Activated CD8-positive, alpha-beta memory T cell treated with anti-CD3 and anti-CD28 coated beads for 36 hours (primary cell): ENCODE results near the gene S100A16. TPM values are rescaled to one million over a fixed set of nuclear protein-coding genes. Genes with fewer than 3 reads are reported as not detected.

Source experiments
- CTCF ChIA-PET: fragments of 350-600 bp; sonication (Branson Sonifier 250); formaldehyde crosslinking; loops from one replicate; lab custom pipeline; 2021; ENCODE audit warnings: antibody characterized with exemption; lab: Charles Lee
- POLR2A ChIA-PET: fragments of 350-600 bp; sonication (Branson Sonifier 250); formaldehyde crosslinking; loops from one replicate; lab custom pipeline; 2021; ENCODE audit warnings: antibody characterized with exemption; lab: Charles Lee
- total RNA-seq, 2 experiments: library from RNA; stranded (reverse); gene quantifications; one replicate each; pipeline ENCODE4 v1.2.3, GENCODE V29; 2021

S100A16 gene
- total RNA-seq, 2 experiments from 2014 or later = not detected

DNA sequence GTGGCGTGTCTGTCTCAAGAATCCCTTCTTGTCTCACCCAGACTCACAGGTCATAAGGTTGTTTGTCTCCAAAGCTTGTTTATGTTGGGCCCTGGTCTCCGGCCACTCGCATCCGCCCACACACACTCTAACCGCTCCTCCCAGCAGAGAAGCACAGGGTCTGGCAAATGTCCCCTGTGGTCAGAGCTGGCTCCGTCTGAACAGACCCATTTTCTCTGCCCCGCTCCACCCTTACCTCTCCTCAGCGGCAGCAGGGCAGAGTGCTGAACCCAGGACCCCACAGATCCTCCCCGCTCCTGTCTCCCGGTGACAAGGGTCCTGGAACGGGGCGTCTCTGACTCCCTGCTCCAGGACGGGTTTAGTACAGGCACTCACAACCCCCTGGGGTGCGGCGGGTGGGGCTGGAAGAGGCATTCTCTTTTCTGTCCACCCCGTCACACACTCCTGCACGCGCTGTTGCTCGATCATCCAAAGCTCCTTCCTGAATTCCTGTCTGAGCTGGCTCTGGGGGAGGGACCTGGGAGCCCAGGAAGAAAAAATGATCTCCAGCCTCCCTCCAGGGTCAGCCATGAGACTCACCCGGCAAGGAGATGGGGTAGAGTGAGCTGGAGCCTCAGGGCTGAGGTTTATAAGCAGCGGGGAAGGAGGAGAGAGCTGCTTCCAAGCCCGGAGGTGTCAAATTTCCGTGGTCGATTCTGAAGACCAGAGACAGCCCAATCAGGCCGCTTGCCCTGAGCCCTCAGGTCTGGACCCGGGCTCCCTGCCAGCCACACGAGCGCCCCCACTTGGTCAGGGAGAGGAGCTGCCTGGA lies 14.2 kb upstream of the S100A16 start, which contains the start of gene S100A13:
Gene S100A13 (minus strand): TSS at position 602 of the 811 bp plus-strand sequence. CDS start 1,033 bp downstream, outside the sequence.
- CTCF ChIA-PET = interaction anchor here (0.9 to 1.3 kb wide), 3 partner anchors 8 to 117 kb away, joined by 3 to 4 read pairs (median 3); no protein-coding TSS in a partner anchor
- POLR2A ChIA-PET = no interaction called here

DNA sequence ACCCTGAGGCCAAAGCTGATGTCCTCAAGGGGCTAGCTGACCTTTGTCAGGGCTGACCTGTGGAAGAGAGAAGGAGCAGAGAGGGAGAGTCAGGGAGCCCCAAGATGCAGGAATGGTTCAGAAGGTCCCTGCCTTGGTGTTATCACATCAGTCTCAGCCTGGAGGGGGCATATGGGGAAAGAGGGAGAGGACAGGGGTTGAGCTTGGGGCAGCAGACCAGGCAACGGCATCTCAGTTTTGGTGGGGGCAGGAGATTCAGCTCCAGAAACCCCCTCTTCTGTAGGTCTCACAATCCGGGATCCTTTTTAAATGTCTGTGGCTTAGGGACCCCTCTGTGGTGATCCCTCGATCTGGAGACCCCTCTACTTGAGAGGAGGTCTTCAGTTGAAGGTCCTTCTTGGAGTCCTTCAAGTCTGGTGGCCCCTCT lies 13.6 kb upstream of the S100A16 start:
- ChIA-PET POLR2A (no interaction called here), CTCF (interaction anchor here (0.9 to 1.3 kb wide), 2 partner anchors 8 to 9 kb away, joined by 3 to 4 read pairs; no protein-coding TSS in a partner anchor)

DNA sequence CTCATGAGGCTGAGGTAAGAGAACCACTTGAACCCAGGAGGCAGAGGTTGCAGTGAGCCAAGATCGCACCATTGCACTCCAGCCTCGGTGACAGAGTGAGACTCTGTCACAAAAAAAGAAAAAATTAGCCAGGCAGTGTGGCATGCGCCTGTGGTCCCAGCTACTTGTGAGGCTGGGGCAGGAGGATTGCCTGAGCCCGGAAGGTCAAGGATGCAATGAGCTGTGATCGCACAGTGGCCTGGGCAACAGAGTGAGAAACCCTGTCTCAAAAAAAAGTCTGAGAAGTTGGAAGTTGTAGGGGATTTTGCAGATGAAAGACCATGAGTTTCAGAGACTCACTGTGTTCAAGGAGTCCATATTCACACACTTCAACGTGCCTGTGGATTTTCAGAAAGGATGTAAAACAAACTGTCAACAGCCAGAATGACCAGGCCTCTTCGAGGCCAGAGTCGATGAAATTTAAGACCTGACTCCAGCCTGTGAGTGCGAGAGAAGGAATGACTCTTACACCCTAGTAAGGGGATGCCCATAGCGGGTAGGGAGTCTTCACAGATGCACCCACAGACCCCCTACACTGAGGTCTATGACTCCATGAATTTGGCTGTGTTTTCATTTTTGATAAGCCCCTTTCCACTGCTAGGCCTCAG lies 12.2 kb upstream of the S100A16 start:
- CTCF ChIA-PET = no interaction called here
- POLR2A ChIA-PET = no interaction called here

DNA sequence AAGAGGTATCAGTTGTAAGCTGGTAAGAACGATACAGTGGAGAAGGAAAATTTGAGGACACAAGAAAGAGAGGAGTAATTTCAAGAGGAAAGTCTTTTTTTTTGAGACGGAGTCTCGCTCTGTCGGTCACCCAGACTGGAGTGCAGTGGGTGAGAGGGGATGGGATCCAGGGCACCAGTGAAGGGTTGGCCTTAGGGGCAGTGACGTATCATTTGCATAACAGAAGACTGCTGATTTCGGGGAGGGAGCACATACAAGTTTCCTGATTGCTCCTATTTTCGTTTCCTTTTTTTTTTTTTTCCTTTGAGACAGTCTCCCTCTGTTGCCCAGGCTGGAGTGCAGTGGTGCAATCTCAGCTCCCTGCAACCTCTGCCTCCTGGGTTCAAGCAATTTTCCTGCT lies 10.2 kb upstream of the S100A16 start:
- POLR2A ChIA-PET = no interaction called here
- CTCF ChIA-PET = interaction anchor here (1.0 to 1.6 kb wide), 2 partner anchors 11 to 112 kb away, joined by 4 read pairs; partner anchors contain the start of gene CHTOP

DNA sequence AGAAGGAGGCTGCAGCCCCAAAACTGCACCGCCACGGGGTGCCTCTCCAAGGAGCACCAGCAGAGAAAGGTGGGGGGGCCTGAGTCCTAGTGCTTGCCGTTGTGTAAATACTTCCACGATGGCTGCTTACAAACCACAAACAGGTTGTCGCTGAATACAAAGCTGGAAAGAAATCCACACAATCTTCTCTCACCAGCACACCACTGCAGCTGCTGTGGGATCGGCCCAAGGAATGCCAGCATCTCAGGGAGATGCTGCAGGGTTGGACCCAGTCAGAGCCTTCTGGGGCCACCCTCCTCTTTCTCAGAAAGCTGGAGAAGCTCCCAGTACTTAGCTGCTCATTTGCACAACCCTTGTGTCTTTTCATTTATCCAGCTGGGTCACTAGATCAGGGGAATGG lies 6.2 kb upstream of the S100A16 start:
- ChIA-PET CTCF (interaction anchor here (1.1 to 1.8 kb wide), 2 partner anchors 8 to 47 kb away, joined by 3 to 4 read pairs; partner anchors contain the start of gene S100A13), POLR2A (no interaction called here)

DNA sequence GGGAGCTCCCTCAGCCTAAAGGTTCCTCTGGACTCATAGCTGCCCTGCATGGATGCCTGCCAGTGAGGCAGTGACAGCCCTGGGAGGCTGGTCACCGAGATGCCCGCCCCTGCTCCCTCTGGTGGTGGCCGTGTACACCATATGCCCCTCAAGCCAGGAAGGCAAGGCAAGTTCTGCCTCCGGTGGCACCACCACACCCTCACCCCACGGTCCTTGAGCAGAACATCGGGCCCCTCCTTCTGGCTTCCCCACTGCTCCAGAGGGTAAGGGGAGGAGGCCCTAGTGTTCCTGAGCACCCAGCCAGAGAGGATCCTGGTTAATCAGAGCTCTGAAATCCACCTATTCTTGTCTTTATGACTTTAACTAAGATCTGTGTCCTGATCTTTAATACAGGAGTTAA lies 4.7 kb upstream of the S100A16 start:
- POLR2A ChIA-PET = no interaction called here

DNA sequence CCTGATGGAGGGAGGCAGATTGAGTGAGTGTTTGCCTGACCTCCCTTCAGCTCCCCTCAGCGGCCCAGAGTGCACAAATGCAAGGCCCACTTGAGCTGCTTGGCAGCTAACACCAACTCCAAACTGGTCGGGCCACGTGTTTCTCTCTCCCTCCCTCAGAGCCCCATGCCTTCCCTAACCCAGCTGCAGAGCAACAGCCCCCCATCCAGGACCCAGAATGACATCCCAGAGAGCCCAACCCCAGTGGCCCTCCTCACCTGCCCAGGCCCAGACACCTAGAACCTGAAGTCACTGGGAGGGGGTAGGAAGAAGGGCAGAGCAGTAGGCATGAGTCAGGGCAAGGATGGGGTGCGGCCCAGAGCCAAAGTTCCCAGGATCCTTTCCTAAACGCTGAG lies 4.0 kb upstream of the S100A16 start:
- POLR2A ChIA-PET = no interaction called here
- CTCF ChIA-PET = no interaction called here

More for the DNA sequence above, 4.7 kb upstream of the S100A16 start:
- CTCF ChIA-PET = interaction anchor here (1.8 kb wide), 1 partner anchor 10 kb away, joined by 4 read pairs; the partner anchor contains the start of gene S100A13

DNA sequence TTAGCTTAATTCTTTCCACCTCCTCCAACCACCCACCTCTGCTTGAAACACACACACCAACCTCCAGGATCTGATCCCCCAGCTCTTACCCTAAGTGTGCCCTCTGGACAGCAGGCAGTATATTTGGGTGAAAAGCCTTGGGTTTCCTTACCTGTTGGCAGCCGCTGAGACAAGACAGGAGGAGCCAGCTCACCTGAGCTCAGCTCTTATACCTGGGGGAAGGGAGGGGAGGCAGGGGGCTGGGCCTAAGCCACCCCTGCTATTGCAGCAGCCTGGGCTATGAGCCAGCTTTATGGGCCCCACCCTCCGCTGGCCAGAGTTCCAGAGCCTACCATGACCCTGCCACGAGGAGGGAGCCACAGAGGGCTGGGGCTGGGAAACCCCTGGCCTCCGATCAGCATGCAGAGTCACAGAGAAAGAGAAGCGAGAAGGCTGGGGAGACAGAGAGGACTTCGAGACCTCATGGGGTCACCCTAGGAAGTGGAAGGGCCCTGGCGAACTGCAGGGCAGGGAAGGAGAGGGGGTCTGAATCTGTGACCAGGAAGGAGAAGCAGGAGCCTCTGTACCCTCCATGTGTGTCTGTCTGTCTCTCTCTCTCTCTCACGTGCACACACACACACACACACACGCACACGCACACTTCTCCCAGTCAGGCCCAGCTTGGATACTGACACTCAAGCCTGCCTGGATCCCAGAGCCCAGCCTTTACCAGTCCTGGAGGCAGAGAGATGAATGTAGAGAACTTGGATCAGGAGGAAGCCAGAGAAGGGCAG lies 3.4 kb upstream of the S100A16 start, which contains the start of gene S100A14:
Gene S100A14 (minus strand): TSS at position 182 of the 773 bp plus-strand sequence. CDS start 467 bp downstream, outside the sequence.
- CTCF ChIA-PET = no interaction called here

DNA sequence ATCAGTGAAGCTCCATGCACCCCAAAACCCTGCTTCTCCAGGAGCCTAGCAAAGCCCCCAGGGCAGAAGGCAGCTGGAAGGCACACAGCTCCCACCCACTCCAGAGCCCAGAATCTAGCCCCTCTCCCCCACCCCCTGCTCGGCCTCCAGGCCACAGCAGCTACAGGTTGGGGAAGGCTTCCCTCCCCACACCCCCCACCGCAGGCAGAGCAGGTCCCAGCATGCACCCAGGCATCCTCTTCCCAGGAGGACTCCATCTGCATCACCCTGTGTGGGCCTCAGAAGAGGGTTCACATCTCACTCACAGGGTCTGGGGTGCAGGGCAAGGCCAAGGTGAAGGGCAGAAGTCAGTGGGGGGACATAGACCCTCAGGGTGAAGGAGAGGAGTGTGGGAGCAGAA lies 2.5 kb upstream of the S100A16 start:
- CTCF ChIA-PET = no interaction called here
- POLR2A ChIA-PET = interaction anchor here (1.2 kb wide), 1 partner anchor 18 kb away, joined by 3 read pairs; the partner anchor contains the start of gene CHTOP

More for the DNA sequence above, 3.4 kb upstream of the S100A16 start, which contains the start of gene S100A14:
- POLR2A ChIA-PET = interaction anchor here (1.2 kb wide), 1 partner anchor 17 kb away, joined by 3 read pairs; the partner anchor contains the start of gene CHTOP

DNA sequence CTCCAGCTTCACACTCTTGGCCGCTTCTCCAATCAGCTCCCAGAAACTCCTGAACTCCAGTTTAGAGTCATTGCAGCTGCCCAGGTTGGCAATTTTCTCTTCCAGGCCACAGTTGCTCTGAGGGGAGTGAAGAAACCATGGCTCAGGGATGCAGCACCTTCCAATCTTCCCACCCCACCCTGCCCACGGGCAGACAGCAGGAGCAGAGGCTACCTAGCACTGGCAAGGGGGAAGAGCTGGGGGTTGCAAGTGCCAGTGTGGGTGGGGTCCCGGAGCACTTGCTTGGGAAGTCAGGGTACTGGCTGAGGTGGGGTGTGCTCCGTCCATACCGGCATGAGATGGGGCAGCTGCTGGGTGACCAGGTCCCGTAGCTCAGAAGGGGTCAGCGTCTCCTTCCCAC lies 2.0 kb upstream of the S100A16 start:
- POLR2A ChIA-PET = no interaction called here
- CTCF ChIA-PET = no interaction called here

DNA sequence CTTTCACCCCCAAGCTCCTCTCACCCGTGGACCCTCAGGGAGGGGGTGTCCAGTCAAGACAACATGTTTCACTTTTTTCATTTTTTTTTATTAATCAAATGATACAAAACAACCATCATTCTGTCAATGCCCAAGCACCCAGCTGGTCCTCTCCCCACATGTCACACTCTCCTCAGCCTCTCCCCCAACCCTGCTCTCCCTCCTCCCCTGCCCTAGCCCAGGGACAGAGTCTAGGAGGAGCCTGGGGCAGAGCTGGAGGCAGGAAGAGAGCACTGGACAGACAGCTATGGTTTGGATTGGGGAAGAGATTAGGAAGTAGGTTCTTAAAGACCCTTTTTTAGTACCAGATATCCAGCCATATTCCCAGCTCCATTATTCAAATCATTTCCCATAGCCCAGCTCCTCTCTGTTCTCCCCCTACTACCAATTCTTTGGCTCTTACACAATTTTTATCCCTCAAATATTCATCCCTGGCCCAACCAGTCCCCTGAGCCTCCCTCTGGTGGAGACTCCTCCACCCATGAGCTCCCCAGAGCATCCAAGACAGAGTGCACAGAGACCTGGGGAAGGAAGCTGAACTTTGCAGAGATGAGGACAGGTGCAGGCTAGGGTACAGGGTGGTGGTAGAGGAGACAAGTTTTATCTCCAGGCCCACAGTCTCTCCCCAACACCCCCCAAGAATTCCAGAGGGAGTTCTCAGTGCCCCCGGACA lies 1.4 kb upstream of the S100A16 start:
- ChIA-PET CTCF (no interaction called here), POLR2A (no interaction called here)

DNA sequence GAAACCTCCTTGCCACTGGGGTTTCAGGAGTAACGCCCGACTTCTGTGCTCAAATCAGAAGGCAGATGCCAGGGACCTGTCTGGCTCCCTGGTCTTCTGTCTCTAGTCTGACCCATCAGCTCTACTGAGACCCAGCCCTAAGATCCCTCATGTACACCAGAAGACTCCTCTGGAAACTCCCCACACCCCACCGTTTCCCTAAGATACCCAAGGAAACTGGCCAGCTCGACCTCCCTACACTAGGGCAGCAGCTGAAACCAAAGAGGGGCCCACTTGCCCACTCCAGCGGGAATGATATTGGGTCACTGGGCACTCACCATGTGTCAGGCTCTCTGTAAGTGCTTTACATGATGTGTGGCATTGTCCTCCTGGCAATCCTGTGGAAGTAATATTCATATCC lies 469 bp upstream of the S100A16 start:
- ChIA-PET POLR2A (no interaction called here), CTCF (no interaction called here)

DNA sequence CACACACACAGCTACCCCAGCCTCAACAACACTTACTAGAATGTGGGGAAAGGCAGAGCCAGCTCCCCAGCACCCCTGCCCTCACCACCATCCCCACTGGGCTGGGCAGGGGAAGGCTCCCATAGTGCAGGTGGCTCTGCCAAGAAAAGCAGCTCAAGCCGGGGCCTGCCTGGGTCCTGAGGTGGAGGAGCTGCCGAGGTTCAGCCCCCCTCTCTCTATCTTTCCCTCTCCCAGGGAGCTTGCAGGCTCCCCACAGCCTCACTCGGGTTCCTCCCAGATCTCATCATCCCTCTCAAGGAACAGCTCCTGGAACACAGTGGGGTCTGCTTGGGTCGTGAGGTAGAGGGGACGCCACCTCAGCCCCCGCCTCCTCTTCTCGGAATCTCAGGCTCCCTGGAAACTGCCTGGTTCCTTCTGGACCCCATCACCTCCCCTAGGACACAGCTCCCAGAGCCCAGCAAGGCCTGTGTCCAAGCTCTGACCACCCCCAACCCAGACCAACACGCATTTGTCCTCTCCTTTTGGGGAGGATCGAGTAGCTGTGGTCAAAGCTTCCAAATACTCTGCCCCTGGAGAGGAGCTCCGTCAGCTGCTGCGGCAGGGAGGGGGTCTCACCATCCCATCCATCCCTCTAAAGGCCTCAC lies 704 bp downstream of the S100A16 start:
- CTCF ChIA-PET = interaction anchor here (1.3 kb wide), 1 partner anchor 10 kb away, joined by 4 read pairs; no protein-coding TSS in a partner anchor
- POLR2A ChIA-PET = no interaction called here

DNA sequence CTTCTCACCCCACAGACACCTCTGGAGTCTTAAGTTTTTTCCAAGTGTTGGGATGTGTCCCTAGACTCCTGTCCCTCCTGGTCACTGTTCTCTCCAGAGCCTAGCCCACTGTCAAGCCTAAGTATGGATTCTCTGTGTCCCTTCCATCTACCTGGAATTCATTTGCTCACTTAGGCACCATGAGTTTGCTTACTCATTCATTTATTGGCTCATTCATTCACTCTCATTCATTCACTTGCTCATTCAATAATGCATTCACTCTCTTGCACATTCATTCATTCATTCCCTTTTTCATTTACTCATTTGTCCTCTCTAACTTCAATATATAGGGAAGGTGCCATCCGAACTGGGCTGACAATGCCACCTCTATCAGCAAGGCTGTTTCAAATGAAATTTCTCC lies 1.6 kb downstream of the S100A16 start:
- ChIA-PET CTCF (interaction anchor here (1.3 kb wide), 1 partner anchor 11 kb away, joined by 4 read pairs; no protein-coding TSS in a partner anchor), POLR2A (no interaction called here)

DNA sequence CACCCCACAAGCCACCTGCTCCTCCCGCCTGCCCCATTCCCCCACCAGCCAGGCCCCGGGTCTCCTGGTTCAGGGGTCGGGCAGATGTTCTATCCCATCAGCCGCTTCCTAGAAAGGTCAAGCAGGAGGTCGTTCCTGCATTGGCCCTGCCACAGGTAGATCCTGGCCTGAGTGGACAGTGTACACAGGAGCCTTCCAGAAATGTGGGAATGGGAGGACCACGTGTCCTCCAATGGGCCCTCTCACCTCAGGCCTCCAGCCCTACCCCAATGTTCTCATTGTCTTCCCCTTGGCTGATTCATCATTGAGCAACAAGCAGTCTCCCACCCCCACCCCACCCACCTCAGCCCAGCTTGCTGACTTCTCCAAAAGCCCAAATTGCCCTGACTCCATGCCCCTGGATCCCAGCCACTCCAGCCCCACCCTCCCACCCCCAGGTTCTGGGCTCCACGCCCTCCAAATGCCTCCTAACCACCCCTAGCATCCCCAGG lies 2.1 kb downstream of the S100A16 start:
- CTCF ChIA-PET = no interaction called here

DNA sequence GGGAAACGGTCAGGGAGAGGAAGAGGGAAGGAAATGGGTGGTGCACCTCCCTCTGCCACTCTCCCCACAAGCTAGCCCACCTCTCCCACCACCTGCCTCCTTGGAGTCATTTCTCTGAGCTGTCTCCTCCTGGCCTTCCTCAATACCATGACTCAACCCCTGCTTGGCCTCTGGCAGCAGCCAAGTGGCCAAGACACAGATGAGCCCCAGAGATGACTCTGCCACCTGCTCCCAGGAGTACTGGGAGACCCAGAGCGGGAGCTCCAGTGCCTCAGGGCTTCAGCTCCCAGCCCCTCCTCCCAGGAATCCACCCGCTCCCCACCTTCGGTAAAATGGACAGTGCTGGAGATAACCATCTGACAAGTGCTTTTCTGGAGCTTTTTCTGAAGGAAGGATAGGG lies 2.6 kb downstream of the S100A16 start:
- POLR2A ChIA-PET = no interaction called here
- CTCF ChIA-PET = no interaction called here

More for the DNA sequence above, 2.1 kb downstream of the S100A16 start:
- POLR2A ChIA-PET = no interaction called here

DNA sequence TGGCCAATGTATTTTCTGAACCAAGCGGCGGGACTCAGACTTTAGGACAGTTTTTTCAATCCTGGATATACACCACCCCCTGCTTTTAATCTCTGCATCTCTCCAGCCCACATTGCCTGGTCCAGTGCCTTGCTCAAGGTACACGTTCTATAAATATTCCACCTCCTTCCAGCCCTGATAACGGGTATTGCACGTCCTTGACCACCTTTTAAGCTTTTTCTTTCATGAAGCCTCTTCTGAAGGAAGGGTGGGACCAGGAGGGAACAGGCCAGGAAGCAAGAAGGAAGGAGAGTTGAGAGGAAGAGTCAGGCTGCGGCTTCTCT lies 3.4 kb downstream of the S100A16 start:
- POLR2A ChIA-PET = no interaction called here
- CTCF ChIA-PET = no interaction called here
